GM19328 (cell line): ENCODE data around the gene PTH2R.
A peak's percentile ranks its signal among the peaks of the same experiment; 100 is the strongest.
"Not testable (repeated sequence)": the region's sequence is repeated elsewhere in the genome, so short reads cannot be mapped to it uniquely, and the experiment has no call there.

Source experiments
- ATAC-seq: cut with Tn5 transposase; IDR thresholded peaks from one replicate; pipeline ENCODE4 v1.9.1; 2021; ENCODE audit warnings: mild to moderate bottlenecking, moderate library complexity; ENCODE audit not compliant: unreplicated experiment

PTH2R gene

GRCh38 chr2:208482453-208483015, 75.9 kb downstream of the PTH2R start:
- ATAC-seq: not testable (repeated sequence)

GRCh38 chr2:208485390-208485789, 78.8 kb downstream of the PTH2R start:
- no peak for ATAC-seq

DNA sequence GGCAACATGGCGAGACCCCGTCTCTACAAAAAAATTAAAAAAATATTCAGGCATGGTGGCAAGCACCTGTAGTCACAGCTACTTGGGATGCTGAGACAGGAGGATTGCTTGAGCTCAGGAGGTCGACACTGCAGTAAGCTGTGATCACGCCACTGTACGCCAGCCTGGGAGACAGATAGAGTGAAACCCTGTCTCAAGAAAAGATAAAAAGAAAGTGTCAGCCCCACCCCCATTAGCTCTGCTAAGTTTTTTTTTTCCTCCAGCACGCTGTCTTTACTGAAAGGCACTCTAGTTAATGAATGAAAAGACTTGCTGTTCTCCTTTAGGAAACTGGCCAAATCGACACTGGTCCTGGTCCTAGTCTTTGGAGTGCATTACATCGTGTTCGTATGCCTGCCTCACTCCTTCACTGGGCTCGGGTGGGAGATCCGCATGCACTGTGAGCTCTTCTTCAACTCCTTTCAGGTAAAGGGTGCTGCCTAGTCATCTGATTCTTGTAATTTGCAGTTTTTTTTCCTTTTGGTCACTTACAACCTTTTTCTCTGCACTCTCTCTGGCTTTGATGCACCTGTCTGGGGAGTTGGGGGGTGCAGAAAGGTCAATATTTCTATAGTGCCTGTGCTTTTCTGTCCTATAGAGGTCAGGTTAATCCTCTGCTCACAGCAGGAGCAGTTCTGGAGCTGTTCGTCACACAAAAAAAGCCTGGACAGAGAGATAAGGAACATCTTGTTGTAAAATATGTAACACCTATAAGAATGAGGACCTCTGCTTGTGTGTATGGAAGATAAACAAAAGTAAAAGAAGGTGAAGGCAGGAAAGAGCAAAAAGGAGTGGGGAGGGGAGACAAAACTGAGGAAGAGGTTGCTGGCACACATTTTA, 82.3 kb downstream of the PTH2R start:
- no peak for ATAC-seq

GRCh38 chr2:208489687-208490086, 83.1 kb downstream of the PTH2R start:
- no peak for ATAC-seq

- no peak for ATAC-seq
These were observed 83.9 kb downstream of the PTH2R start for GRCh38 chr2:208490492-208490891.

GRCh38 chr2:208491641-208492040, 85.0 kb downstream of the PTH2R start:
- no peak for ATAC-seq

GRCh38 chr2:208492069-208492468, 85.5 kb downstream of the PTH2R start:
- no peak for ATAC-seq

GRCh38 chr2:208493186-208493585, 86.6 kb downstream of the PTH2R start:
- ATAC-seq: no peak

DNA sequence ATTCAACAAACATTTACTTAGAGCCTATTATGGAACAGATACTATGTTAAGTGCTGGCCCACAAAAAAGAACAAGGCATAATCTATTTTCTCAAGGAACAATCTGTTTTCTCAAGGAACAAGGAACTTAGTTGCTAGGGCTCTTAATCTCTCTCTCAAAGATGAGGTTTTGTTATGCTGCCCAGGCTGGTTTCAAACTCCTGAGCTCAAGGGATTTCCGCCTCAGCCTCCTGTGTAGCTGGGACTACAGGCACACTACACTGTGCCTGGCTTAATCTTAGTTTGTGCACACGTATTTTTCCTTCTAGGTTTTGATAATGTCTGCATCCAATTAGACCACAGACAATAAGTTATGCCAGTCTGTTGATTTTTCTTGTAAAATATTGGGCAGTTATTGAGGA, 89.5 kb downstream of the PTH2R start:
- ATAC-seq: no peak

- ATAC-seq: no peak
These were observed 94.6 kb downstream of the PTH2R start for GRCh38 chr2:208501206-208501605.

DNA sequence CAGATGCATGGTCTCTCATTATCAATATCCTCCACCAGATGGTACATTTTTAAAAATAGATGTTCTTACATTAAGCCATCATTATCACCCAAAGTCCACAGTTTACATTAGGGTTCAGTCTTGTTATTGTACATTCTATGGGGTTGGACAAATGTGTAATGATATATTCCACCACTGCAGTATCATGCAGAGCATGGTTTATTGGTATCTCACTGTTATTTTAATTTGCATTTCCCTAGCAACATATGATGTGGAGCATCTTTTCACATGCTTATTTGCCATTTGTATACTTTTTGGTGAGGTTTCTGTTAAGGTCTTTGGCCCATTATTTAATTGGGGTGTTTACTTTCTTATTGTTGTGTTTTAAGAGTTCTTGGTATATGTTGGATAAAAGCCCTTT, 95.7 kb downstream of the PTH2R start:
- ATAC-seq: no peak

DNA sequence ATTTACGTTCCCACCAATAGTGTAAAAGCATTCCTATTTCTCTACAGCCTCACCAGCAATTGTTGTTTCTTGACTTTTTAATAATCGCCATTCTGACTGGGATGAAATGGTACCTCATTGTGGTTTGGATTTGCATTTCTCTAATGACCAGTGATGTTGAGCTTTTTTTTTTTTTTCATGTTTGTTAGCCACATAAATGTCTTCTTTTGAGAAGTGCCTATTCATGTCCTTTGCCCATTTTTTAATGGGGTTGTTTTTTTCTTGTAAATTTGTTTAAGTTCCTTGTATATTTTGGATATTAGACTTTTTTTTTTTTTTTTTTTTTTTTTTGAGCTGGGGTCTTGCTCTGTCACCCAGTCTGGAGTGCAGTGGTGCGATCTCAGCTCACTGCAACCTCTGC, 98.8 kb downstream of the PTH2R start:
- ATAC-seq: not testable (repeated sequence)

DNA sequence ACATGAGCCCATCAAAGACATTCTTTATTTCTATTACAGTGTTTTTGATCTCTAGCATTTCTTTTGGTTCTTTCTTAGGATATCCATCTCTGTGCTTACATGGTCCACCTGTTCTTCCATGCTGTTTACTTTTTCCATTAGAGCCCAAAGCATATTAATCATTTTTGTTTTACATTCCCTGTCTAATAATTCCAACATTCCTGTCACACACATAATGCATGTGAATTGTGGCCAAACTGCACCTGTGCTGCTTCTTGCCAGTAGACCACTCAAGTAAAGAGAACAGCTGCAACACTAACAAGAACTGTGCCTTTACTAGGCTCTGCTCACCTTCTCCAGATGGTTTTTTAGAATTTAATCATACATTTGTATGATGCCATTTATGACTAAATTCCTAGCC, 103.0 kb downstream of the PTH2R start:
- ATAC-seq: no peak

DNA sequence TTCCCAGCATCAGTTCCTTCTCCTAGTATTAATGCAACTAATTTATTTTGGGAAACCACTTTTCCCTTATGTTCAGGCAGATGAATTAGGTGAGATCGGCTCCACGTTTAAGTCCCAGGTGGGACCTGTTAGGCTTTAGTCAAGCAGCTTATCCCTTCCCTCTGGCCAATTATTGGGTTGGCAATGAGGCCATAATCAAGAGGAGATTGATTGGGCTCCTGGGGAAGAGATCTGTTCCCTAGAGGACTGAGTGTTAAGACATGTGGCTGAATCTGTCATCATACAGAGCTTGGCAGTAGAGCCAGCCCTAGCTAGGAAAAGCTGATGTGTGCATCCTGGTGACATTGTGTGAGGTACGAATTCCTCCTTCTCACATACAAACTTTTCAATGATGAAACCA, 104.4 kb downstream of the PTH2R start:
- ATAC-seq: no peak

DNA sequence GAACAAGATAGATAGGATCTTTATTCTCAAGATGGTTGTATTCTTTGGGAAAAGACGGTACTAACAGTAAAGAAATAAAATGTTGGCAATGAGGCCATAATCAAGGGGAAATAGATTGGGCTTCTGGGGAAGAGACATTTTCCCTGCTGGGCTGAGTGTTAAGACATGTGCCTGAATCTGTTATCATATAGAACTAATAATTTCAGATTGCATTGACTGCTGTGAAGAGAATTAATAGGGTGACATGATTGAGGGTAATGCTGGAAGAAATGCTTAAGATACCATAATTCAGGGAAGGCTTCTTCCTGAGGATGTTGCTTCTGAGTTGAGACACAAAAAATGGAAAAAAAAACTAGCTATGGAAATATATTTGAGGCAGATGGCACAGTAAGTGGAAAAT, 105.0 kb downstream of the PTH2R start:
- ATAC-seq: no peak

- no peak for ATAC-seq
These were observed 108.5 kb downstream of the PTH2R start for GRCh38 chr2:208515099-208515498.

GRCh38 chr2:208523069-208523468, 116.5 kb downstream of the PTH2R start:
- not testable (repeated sequence) for ATAC-seq

DNA sequence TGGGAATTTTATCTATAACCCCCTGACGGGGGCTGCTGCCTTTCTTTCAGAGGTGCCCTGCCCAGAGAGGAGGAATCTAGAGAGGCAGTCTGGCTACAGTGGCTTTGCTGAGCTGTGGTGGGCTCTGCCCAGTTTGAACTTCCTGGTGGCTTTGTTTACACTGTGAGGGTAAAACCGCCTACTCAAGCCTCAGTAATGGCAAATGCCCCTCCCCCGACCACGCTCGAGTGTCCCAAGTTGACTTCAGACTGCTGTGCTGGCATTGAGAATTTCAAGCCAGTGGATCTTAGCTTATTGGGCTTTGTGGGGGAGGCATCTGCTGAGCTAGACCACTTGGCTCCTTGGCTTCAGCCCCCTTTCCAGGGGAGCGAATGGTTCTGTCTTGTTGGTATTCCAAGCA, 118.6 kb downstream of the PTH2R start:
- not testable (repeated sequence) for ATAC-seq

- no peak for ATAC-seq
These were observed 123.2 kb downstream of the PTH2R start for GRCh38 chr2:208529796-208530195.

DNA sequence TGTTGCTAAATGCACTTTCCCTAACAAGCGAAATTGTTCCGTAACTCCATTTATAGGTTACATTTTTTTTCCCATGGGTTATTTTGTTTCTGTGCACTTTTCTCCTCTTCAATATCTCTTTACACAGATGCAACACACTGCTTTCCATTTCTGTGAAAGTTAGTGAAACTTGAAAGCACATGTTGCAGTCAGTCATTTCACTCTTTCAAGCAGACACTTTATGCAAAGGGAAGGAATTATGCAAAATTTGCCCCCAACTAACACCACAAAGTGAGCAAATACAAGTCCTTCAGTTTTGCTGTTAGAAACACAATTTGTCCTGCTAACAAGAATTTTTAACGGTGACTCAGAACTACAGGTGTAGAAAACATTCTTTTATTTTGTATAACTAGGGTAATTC, 124.8 kb downstream of the PTH2R start:
- peak; percentile 64 for ATAC-seq

DNA sequence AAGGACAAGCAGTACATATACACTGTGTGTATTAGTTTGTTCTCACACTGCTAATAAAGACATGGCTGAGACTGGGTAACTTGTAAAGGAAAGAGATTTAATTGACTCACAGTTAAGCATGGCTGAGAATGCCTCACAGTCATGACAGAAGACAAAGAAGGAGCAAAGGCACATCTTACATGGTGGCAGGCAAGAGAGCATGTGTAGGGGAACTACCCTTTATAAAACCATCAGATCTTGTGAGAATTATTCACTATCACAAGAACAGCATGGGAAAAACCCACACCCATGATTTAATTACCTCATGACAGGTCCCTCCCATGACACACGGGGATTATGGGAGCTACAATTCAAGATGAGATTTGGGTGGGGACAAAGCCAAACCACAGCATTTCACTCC, 129.0 kb downstream of the PTH2R start:
- ATAC-seq: not testable (repeated sequence)

GRCh38 chr2:208541461-208541988, 134.9 kb downstream of the PTH2R start:
- ATAC-seq: no peak
